Smooth muscle cell (in vitro differentiated cells): ENCODE data around the gene TCF23. TPM values are rescaled to one million over a fixed set of nuclear protein-coding genes. Genes with fewer than 3 reads are reported as not detected.
"Not testable (repeated sequence)": the region's sequence is repeated elsewhere in the genome, so short reads cannot be mapped to it uniquely, and the experiment has no call there.

Experiments
- DNase-seq: peaks from one replicate; lab custom pipeline; 2025; ENCODE audit not compliant: unreplicated experiment; lab: John Stamatoyannopoulos, UW
- H2AFZ ChIP-seq: fragments of 200-600 bp; sonication (generic); 2 replicates; pipeline ENCODE4 v1.6.0; 2016; ENCODE audit warnings: antibody characterized with exemption, low read depth, mild to moderate bottlenecking
- H3F3A ChIP-seq: fragments of 200-600 bp; sonication (generic); 2 replicates; pipeline ENCODE4 v1.6.0; 2017; ENCODE audit warnings: antibody characterized with exemption, low read depth
- H3K27ac ChIP-seq: fragments of 200-600 bp; sonication (generic); 2 replicates; pipeline ENCODE4 v1.5.1; 2016; ENCODE audit warnings: low read depth, mild to moderate bottlenecking
- H3K27me3 ChIP-seq: fragments of 200-600 bp; sonication (generic); 2 replicates; pipeline ENCODE4 v1.6.1; 2016; ENCODE audit warnings: low read depth, mild to moderate bottlenecking
- H3K36me3 ChIP-seq: fragments of 200-600 bp; sonication (generic); 2 replicates; pipeline ENCODE4 v1.5.1; 2016; ENCODE audit warnings: low read depth
- H3K4me1 ChIP-seq: fragments of 200-600 bp; sonication (generic); 2 replicates; pipeline ENCODE4 v1.5.1; 2016; ENCODE audit warnings: low read depth
- H3K4me2 ChIP-seq: fragments of 200-600 bp; sonication (generic); 2 replicates; pipeline ENCODE4 v1.6.0; 2016; ENCODE audit warnings: mild to moderate bottlenecking
- H3K4me3 ChIP-seq: fragments of 200-600 bp; sonication (generic); 2 replicates; pipeline ENCODE4 v1.5.1; 2016; ENCODE audit warnings: mild to moderate bottlenecking
- H3K79me2 ChIP-seq: fragments of 200-600 bp; sonication (generic); 2 replicates; pipeline ENCODE4 v1.6.0; 2016; ENCODE audit warnings: low read depth, mild to moderate bottlenecking
- H3K9ac ChIP-seq: fragments of 200-600 bp; sonication (generic); 2 replicates; pipeline ENCODE4 v1.6.0; 2016; ENCODE audit warnings: low read depth
- H3K9me3 ChIP-seq: fragments of 200-600 bp; sonication (generic); replicated peaks from 2 replicates; pipeline ENCODE4 v1.5.1; 2016; ENCODE audit warnings: low read depth
- H4K20me1 ChIP-seq: fragments of 200-600 bp; sonication (generic); 2 replicates; pipeline ENCODE4 v1.6.0; 2016; ENCODE audit warnings: low read depth
- CTCF ChIP-seq: fragments of 200-600 bp; sonication (generic); IDR thresholded peaks from 2 replicates; pipeline ENCODE4 v1.5.1; 2017; ENCODE audit warnings: borderline replicate concordance, mild to moderate bottlenecking, antibody characterized with exemption; ENCODE audit not compliant: insufficient read depth, poor library complexity, severe bottlenecking
- WGBS: methylation state at CpG from one replicate; pipeline ENCODE4 v1.1.7; 2016; ENCODE audit warnings: low lambda C conversion rate; 5-methylcytosine and 5-hydroxymethylcytosine counted together
- polyA plus RNA-seq: library from polyadenylated mRNA; unstranded; fragments of >200 nt; fragmentation: Nextera tagmentation; extraction: Ambion mirVana; gene quantifications from 2 replicates; pipeline ENCODE4 v1.2.1, GENCODE V29; 2016
- total RNA-seq: library from RNA; depleted of rRNA; stranded (reverse); fragments of >200 nt; gene quantifications from 2 replicates; pipeline ENCODE4 v1.2.3, GENCODE V29; 2014

Gene TCF23
- total and polyA plus RNA-seq, 2 experiments from 2014 or later = not detected

GRCh38 chr2:27111392-27112078 lies 37.3 kb upstream of the TCF23 start:
- not testable (repeated sequence) for H3K9me3 ChIP-seq, H3K27ac ChIP-seq, H2AFZ ChIP-seq, H3K36me3 ChIP-seq, H3K4me3 ChIP-seq, H3F3A ChIP-seq, H3K4me2 ChIP-seq, H3K27me3 ChIP-seq, H4K20me1 ChIP-seq, H3K4me1 ChIP-seq, H3K79me2 ChIP-seq, H3K9ac ChIP-seq, DNase-seq
- 97% methylated on average over 48 of the region's 49 CpGs for WGBS

- WGBS = 72% methylated on average over 2 of the region's 2 CpGs
- no peak overlapping the region for H3K4me2 ChIP-seq
- no peak for DNase-seq
- H2AFZ ChIP-seq = no peak overlapping the region
- H3K9me3 ChIP-seq = no peaks in the 10 kb centered on the region
- no peaks in the 10 kb centered on the region for H4K20me1 ChIP-seq
- peaks cover 43% of the 10 kb centered on the region for H3K27me3 ChIP-seq
- H3K9ac ChIP-seq = no peak overlapping the region
- H3F3A ChIP-seq = no peaks in the 10 kb centered on the region
- no peaks in the 10 kb centered on the region for H3K36me3 ChIP-seq
- no peak for TF ChIP-seq CTCF
- H3K4me3 ChIP-seq = no peak overlapping the region
- H3K4me1 ChIP-seq = peaks cover 5% of the 10 kb centered on the region
- no peak overlapping the region for H3K27ac ChIP-seq
- H3K79me2 ChIP-seq = no peaks in the 10 kb centered on the region
Measured at GRCh38 chr2:27115519-27115918, 33.3 kb upstream of the TCF23 start.

GRCh38 chr2:27117995-27118524 lies 30.7 kb upstream of the TCF23 start:
- no peak overlapping the region for H3K27ac ChIP-seq
- H3K9ac ChIP-seq = no peak overlapping the region
- WGBS = 32% methylated on average over 13 of the region's 14 CpGs
- DNase-seq = no peak
- H3K4me1 ChIP-seq = peaks cover 5% of the 10 kb centered on the region
- H4K20me1 ChIP-seq = no peaks in the 10 kb centered on the region
- no peaks in the 10 kb centered on the region for H3K9me3 ChIP-seq
- H3K4me2 ChIP-seq = peak overlapping the region; percentile 85
- no peak overlapping the region for H2AFZ ChIP-seq
- no peak for TF ChIP-seq CTCF
- H3F3A ChIP-seq = no peaks in the 10 kb centered on the region
- peak overlapping the region; percentile 42 for H3K4me3 ChIP-seq
- H3K27me3 ChIP-seq = peaks cover 68% of the 10 kb centered on the region
- H3K36me3 ChIP-seq = no peaks in the 10 kb centered on the region
- no peaks in the 10 kb centered on the region for H3K79me2 ChIP-seq

GRCh38 chr2:27118525-27119329 lies 30.1 kb upstream of the TCF23 start, which contains the start of gene CGREF1:
CGREF1 (minus strand) TSS chr2:27119128; CDS start chr2:27104366, 14,762 bp downstream.
- H3K9ac ChIP-seq = no peak within 1 kb of the TSS
- no peaks in the 10 kb centered on the region for H3K9me3 ChIP-seq
- 12% methylated on average over 70 of the region's 84 CpGs for WGBS
- no peaks in the 10 kb centered on the region for H4K20me1 ChIP-seq
- peak within 1 kb of the TSS; percentile 42 for H3K4me3 ChIP-seq
- H3K4me2 ChIP-seq = peak within 1 kb of the TSS; percentile 85
- no peaks in the 10 kb centered on the region for H3F3A ChIP-seq
- H3K4me1 ChIP-seq = peaks cover 5% of the 10 kb centered on the region
- H3K36me3 ChIP-seq = no peaks in the 10 kb centered on the region
- H3K79me2 ChIP-seq = no peaks in the 10 kb centered on the region
- H3K27me3 ChIP-seq = peaks cover 71% of the 10 kb centered on the region
- no peak for TF ChIP-seq CTCF
- no peak within 1 kb of the TSS for H2AFZ ChIP-seq
- no peak within 1 kb of the TSS for H3K27ac ChIP-seq
- no peak for DNase-seq

GRCh38 chr2:27119330-27119670 lies 29.5 kb upstream of the TCF23 start:
- H3K9ac ChIP-seq, H3K9me3 ChIP-seq, H3K79me2 ChIP-seq, H3F3A ChIP-seq, H2AFZ ChIP-seq, H3K27ac ChIP-seq, DNase-seq, H4K20me1 ChIP-seq, H3K36me3 ChIP-seq, H3K4me1 ChIP-seq: not testable (repeated sequence)
- WGBS = 88% methylated on average over 8 of the region's 8 CpGs
- Histone ChIP-seq H3K4me3 (peak overlapping the region; percentile 42), H3K4me2 (peak overlapping the region; percentile 85), H3K27me3 (peaks cover 71% of the 10 kb centered on the region)
